Activated naive CD4-positive, alpha-beta T cell treated with anti-CD3 and anti-CD28 coated beads, Interleukin-2, amount 50 U/mL, for 72 hours (primary cell): ENCODE data around the gene CYP2A7. TPM values are rescaled to one million over a fixed set of nuclear protein-coding genes. Genes with fewer than 3 reads are reported as not detected.
"Not testable (repeated sequence)": the region's sequence is repeated elsewhere in the genome, so short reads cannot be mapped to it uniquely, and the experiment has no call there.

ENCODE experiments used
- ATAC-seq, 2 donors: fragments of 150-1000 bp; cut with Tn5 transposase; 2 replicates each; pipeline ENCODE4 v1.10.0; 2021; ENCODE audit warnings: mild to moderate bottlenecking in 2 of 2, moderate library complexity in 2 of 2
- DNase-seq, 2 donors: peaks; one replicate each; pipeline ENCODE4 v3.0.0; 2021 to 2022; ENCODE audit warnings: low spot score in 2 of 2
- H3K27ac Mint-ChIP-seq, 2 donors: one replicate each; pipeline ENCODE4 v1.8.0; 2022; ENCODE audit warnings: mild to moderate bottlenecking in 2 of 2, mixed read lengths in 2 of 2
- H3K36me3 Mint-ChIP-seq, 2 donors: one replicate each; pipeline ENCODE4 v1.8.0; 2022; ENCODE audit warnings: mixed read lengths in 2 of 2
- H3K9me3 Mint-ChIP-seq, 2 donors: one replicate each; pipeline ENCODE4 v1.8.0; 2022; ENCODE audit warnings: mixed read lengths in 2 of 2
- total RNA-seq, 2 donors: library from RNA; stranded (reverse); gene quantifications; one replicate each; pipeline ENCODE4 v1.2.3, GENCODE V29; 2022

The CYP2A7 gene
- total RNA-seq, 2 donors from 2014 or later, result not detected

DNA sequence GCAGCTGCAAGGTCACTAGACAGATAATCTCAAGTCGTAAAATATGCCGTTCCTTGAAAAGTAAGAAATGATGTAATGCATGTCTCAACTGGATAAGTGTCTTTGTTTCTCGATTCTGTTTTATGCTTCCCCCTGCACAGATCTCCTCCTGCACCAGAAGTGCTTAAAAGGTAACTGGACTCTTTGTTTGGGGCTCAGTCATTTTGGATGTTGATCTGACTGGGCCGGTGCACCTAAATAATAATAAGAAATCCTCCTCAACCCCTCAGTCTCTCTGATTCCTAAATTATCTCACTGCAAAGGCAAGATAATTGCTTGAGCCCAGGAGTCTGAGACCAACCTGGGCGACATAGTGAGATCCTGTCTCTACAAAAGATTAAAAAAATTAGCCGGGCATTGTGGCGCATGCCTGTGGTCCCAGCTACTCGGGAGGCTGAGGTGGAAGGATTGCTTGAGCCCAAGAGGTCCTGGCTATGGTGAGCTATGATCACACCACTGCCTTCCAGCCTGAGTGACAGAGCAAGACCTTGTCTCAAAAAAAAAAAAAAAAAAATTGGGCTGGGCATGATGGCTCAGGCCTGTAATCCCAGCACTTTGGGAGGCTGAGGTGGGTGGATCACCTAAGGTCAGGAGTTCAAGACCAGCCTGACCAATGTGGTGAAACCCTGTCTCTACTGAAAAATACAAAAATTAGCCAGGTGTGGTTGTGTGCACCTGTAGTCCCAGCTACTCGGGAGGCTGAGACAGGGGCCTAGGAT lies 17.1 kb downstream of the CYP2A7 start:
- not testable (repeated sequence) for H3K9me3 Mint-ChIP-seq, DNase-seq, ATAC-seq, H3K27ac Mint-ChIP-seq, H3K36me3 Mint-ChIP-seq

DNA sequence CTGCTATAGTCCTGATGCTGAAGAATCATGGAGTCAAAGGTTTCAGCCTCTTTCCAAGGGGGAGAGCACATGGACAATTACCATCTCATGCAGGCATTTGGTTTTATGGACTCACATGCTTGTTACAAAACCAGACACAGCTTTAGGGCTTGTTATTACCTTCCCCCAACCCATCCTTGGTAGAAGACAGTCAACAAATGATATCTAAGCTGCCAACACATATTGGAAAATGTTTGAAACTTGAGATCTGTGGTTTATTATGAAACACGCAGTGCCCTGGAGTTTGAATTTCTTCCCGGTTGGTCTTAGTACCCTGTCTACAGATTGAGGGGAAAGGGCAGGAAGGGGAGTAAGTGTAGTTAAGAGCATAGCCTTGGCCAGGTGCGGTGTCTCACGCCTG lies 19.2 kb downstream of the CYP2A7 start:
- Mint-ChIP-seq H3K27ac (no peak overlapping the region), H3K36me3 (no peaks in the 10 kb centered on the region), H3K9me3 (no peaks in the 10 kb centered on the region)
- DNase-seq (no peak), ATAC-seq (no peak)

DNA sequence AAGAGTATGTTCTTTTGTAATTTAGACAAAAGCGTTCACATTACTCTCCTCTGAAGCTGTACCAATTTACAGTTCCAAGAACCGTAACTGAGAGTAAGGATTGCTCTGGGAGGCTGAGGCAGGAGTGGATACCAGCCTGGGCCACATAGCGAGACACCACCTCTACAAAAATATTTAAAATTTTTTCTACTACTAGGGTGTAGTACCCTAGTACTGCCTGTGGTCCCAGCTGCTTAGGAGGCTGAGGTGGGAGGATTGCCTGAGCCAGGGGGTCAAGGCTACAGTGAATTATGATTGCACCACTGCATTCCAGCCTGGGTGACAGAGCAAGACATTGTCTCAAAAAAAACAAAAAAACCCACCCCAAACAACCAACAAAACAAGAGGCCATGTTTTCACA lies 19.7 kb downstream of the CYP2A7 start:
- no peak for ATAC-seq
- DNase-seq, result no peak
- H3K36me3 Mint-ChIP-seq, result no peaks in the 10 kb centered on the region
- H3K27ac Mint-ChIP-seq, result no peak overlapping the region
- no peaks in the 10 kb centered on the region for H3K9me3 Mint-ChIP-seq

DNA sequence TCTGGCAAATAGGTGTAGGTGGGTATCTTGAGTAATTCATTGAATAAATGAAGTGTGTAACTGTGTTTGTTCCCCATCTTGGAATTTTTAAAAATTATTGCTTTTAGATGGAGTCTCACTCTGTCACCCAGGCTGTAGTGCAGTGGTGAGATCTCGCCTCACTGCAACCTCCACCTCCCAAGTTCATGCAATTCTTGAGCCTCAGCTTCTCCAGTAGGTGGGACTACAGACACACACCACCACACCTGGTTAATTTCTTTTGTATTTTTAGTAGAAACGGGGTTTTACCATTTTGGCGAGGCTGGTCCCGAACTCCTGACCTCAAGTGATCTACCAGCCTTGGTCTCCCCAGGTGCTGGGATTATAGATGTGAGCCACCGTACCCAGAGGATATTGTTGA lies 23.9 kb downstream of the CYP2A7 start:
- H3K9me3 Mint-ChIP-seq, result no peaks in the 10 kb centered on the region
- no peak for ATAC-seq
- H3K36me3 Mint-ChIP-seq, result no peaks in the 10 kb centered on the region
- no peak overlapping the region for H3K27ac Mint-ChIP-seq
- DNase-seq, result no peak

DNA sequence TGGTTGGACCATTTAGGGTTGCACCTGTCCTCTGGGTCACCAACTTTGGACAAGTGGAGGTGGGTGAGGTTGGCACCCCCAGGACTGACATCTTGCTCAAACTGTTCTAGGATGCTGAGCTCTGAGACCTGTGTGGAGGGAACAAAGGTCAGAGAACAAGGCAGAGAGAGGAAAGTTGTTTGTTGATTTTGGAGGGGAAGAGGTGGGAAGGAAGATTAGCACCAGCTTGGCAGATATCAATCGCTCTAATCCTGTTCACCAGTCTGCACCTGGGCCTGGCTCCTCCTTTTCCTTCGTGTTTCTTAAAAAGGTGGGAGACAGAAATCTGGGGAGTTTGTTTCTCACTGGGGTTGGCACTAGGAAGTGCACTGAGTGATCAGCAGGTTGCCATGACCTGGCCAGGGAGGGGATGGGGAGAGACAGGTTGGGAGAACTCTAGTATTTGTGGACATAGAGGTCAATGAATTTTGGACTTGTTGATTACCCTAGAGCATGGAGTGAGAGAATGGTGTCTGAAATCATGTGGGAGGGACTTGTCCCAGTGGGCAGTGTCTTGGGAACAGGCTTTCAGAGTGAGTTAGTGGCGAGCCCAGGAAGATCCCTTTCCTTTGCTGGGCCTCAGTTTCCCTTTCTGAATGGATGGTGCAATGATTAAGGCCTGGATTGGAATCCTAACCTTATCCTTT lies 29.4 kb downstream of the CYP2A7 start:
- not testable (repeated sequence) for ATAC-seq, DNase-seq, H3K9me3 Mint-ChIP-seq, H3K36me3 Mint-ChIP-seq
- H3K27ac Mint-ChIP-seq, result peak overlapping the region in 1 of 2 donors; percentile 65

- H3K27ac Mint-ChIP-seq, result peak within 1 kb of the TSS in 1 of 2 donors; percentile 18
- DNase-seq, H3K36me3 Mint-ChIP-seq, ATAC-seq, H3K9me3 Mint-ChIP-seq: not testable (repeated sequence)
Observed at GRCh38 chr19:40850277-40850676, 31.8 kb downstream of the CYP2A7 start, which contains the start of gene CYP2A6. Gene CYP2A6 (minus strand): TSS chr19:40850447. CDS start chr19:40850426, 21 bp downstream.

GRCh38 chr19:40846722-40847121 lies 35.3 kb downstream of the CYP2A7 start:
- not testable (repeated sequence) for ATAC-seq, H3K36me3 Mint-ChIP-seq, H3K9me3 Mint-ChIP-seq, DNase-seq
- peak overlapping the region in 1 of 2 donors; percentile 49 for H3K27ac Mint-ChIP-seq

GRCh38 chr19:40843653-40844052 lies 38.4 kb downstream of the CYP2A7 start:
- DNase-seq (peak; percentile 57 to 86), ATAC-seq (peak; percentile 99)
- H3K36me3 Mint-ChIP-seq, H3K9me3 Mint-ChIP-seq: not testable (repeated sequence)
- peak overlapping the region in 1 of 2 donors; percentile 85 for H3K27ac Mint-ChIP-seq

GRCh38 chr19:40842997-40843652 lies 38.9 kb downstream of the CYP2A7 start:
- DNase-seq, H3K36me3 Mint-ChIP-seq, H3K9me3 Mint-ChIP-seq, ATAC-seq: not testable (repeated sequence)
- peak overlapping the region in 1 of 2 donors; percentile 85 for H3K27ac Mint-ChIP-seq

- not testable (repeated sequence) for H3K27ac Mint-ChIP-seq, DNase-seq, ATAC-seq, H3K36me3 Mint-ChIP-seq, H3K9me3 Mint-ChIP-seq
Observed at GRCh38 chr19:40842012-40842411, 40.0 kb downstream of the CYP2A7 start.

GRCh38 chr19:40838477-40838876 lies 43.6 kb downstream of the CYP2A7 start:
- not testable (repeated sequence) for DNase-seq, H3K9me3 Mint-ChIP-seq, ATAC-seq, H3K36me3 Mint-ChIP-seq, H3K27ac Mint-ChIP-seq

- Mint-ChIP-seq H3K36me3 (no peaks in the 10 kb centered on the region), H3K9me3 (no peaks in the 10 kb centered on the region), H3K27ac (no peak overlapping the region)
- ATAC-seq, result no peak
- peak in 1 of 2 donors; percentile 20 for DNase-seq
Observed at GRCh38 chr19:40836754-40837429, 45.1 kb downstream of the CYP2A7 start.

DNA sequence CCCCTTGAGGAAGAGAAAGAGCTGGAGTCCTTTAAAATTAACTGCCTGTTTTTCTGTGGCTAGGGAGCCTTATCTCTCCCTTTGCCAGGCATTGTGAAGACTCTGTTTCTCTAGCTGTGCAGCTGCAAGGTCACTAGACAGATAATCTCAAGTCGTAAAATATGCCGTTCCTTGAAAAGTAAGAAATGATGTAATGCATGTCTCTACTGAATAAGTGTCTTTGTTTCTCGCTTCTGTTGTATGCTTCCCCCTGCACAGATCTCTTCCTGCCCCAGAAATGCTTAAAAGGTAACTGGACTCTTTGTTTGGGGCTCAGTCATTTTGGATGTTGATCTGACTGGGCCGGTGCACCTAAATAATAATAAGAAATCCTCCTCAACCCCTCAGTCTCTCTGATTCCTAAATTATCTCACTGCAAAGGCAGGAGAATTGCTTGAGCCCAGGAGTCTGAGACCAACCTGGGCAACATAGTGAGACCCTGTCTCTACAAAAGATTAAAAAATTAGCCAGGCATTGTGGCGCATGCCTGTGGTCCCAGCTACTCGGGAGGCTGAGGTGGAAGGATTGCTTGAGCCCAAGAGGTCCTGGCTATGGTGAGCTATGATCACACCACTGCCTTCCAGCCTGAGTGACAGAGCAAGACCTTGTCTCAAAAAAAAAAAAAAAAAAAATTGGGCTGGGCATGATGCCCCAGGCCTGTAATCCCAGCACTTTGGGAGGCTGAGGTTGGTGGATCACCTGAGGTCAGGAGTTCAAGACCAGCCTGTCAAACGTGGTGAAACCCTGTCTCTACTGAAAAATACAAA lies 48.1 kb downstream of the CYP2A7 start:
- peak in 1 of 2 donors; percentile 9 for DNase-seq
- H3K27ac Mint-ChIP-seq, H3K36me3 Mint-ChIP-seq, ATAC-seq, H3K9me3 Mint-ChIP-seq: not testable (repeated sequence)

- ATAC-seq, result peak in 1 of 2 donors; percentile 29
- DNase-seq, H3K36me3 Mint-ChIP-seq, H3K27ac Mint-ChIP-seq, H3K9me3 Mint-ChIP-seq: not testable (repeated sequence)
Observed at GRCh38 chr19:40832431-40832790, 49.6 kb downstream of the CYP2A7 start.

DNA sequence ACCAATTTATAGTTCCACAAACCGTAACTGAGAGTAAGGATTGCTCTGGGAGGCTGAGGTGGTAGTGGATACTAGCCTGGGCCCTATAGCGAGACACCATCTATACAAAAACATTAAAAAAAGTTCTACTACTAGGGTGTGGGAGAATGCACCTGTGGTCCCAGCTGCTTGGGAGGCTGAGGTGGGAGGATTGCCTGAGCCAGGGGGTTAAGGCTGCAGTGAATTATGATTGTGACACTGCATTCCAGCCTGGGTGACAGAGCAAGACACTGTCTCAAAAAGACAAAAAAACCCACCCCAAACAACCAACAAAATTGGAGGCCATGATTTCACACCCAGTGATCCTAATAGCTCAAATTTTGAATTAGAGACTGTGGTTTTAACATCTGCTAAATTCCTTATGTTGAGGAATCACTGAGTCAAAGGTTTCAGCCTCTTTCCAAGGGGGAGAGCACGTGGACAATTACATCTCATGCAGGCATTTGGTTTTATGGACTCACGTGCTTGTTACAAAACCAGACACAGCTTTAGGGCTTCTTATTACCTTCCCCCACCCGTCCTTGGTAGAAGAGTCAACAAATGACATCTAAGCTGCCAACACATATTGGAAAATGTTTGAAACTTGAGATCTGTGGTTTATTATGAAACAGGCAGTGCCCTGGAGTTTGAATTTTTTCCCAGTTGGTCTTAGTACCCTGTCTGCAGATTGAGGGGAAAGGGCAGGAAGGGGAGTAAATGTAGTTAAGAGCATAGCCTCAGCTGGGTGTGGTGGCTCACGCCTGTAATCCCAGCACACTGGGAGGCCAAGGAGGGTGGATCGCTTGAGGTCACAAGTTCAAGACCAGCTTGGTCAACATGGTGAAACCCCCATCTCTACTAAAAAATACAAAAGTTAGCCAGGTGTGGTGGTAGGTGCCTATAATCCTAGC lies 50.3 kb downstream of the CYP2A7 start:
- no peak overlapping the region for H3K27ac Mint-ChIP-seq
- H3K36me3 Mint-ChIP-seq, result peaks cover 3 to 5% of the 10 kb centered on the region in 2 donors
- DNase-seq (peak in 1 of 2 donors; percentile 7), ATAC-seq (no peak)
- peaks cover 3 to 5% of the 10 kb centered on the region in 2 donors for H3K9me3 Mint-ChIP-seq
